IPS-11a (cell line): ENCODE data around the gene ABCA7.

Experiments
- H3K4me3 ChIP-seq: one replicate; pipeline ENCODE4 v1.5.1; 2013; ENCODE audit warnings: low read depth, low read length, control low read depth

The ABCA7 gene

GRCh38 chr19:1070931-1071791 lies 31.3 kb downstream of the ABCA7 start:
- H3K4me3 ChIP-seq, result peak overlapping the region; percentile 43

- no peak overlapping the region for H3K4me3 ChIP-seq
Observed at GRCh38 chr19:1072371-1073015, 32.6 kb downstream of the ABCA7 start.

- no peak overlapping the region for H3K4me3 ChIP-seq
Observed at GRCh38 chr19:1073063-1073955, 33.4 kb downstream of the ABCA7 start.

GRCh38 chr19:1073956-1074517 lies 34.1 kb downstream of the ABCA7 start:
- no peak overlapping the region for H3K4me3 ChIP-seq

- H3K4me3 ChIP-seq, result no peak overlapping the region
Observed at GRCh38 chr19:1074544-1075283, 34.8 kb downstream of the ABCA7 start.

GRCh38 chr19:1076046-1076386 lies 36.1 kb downstream of the ABCA7 start:
- no peak overlapping the region for H3K4me3 ChIP-seq

GRCh38 chr19:1076951-1077350 lies 37.0 kb downstream of the ABCA7 start:
- H3K4me3 ChIP-seq, result no peak overlapping the region

- no peak overlapping the region for H3K4me3 ChIP-seq
Observed at GRCh38 chr19:1079566-1080111, 39.7 kb downstream of the ABCA7 start.

GRCh38 chr19:1080360-1081161 lies 40.7 kb downstream of the ABCA7 start:
- no peak overlapping the region for H3K4me3 ChIP-seq

GRCh38 chr19:1081301-1082164 lies 41.6 kb downstream of the ABCA7 start:
- no peak overlapping the region for H3K4me3 ChIP-seq

GRCh38 chr19:1082165-1082927 lies 42.4 kb downstream of the ABCA7 start:
- H3K4me3 ChIP-seq, result peak overlapping the region; percentile 8

- no peak overlapping the region for H3K4me3 ChIP-seq
Observed at GRCh38 chr19:1082928-1083816, 43.3 kb downstream of the ABCA7 start.

GRCh38 chr19:1084024-1084868 lies 44.3 kb downstream of the ABCA7 start:
- no peak overlapping the region for H3K4me3 ChIP-seq

- no peak overlapping the region for H3K4me3 ChIP-seq
Observed at GRCh38 chr19:1085053-1085658, 45.2 kb downstream of the ABCA7 start.

GRCh38 chr19:1085676-1086442 lies 46.0 kb downstream of the ABCA7 start:
- H3K4me3 ChIP-seq, result no peak overlapping the region
